ENCODE data around the gene RALY. TPM values are rescaled to one million over a fixed set of nuclear protein-coding genes. Genes with fewer than 3 reads are reported as not detected.

Gene RALY
- total RNA-seq, 2 experiments from 2014 or later: 136 to 163 TPM

GRCh38 chr20:34105978-34106675 is 112.4 kb downstream of the RALY start:
- POLR2A ChIA-PET: no interaction called here
- H3K4me1 ChIP-seq (ENCODE audit: insufficient read depth, low read length, poor library complexity, severe bottlenecking): peaks cover 42% of the 10 kb centered on the region
- no TSS peak for BruUV-seq (replicated peaks)
- no peak overlapping the region for H3K4me3 ChIP-seq (ENCODE audit: low read depth, low read length, poor library complexity, severe bottlenecking)
- intact Hi-C loops (cut with micrococcal nuclease; ENCODE audit: unreplicated experiment): no loop called here
- no peaks in the 10 kb centered on the region for H3K9me2 ChIP-seq (ENCODE audit: insufficient read depth, low read length)
- H4K20me1 ChIP-seq (ENCODE audit: insufficient read depth, low read length): peaks cover 51% of the 10 kb centered on the region
- H2AFZ ChIP-seq (ENCODE audit: low read length): no peak overlapping the region
- peaks cover 99% of the 10 kb centered on the region for H3K79me2 ChIP-seq (ENCODE audit: insufficient read depth, low read depth, low read length)
- no peaks in the 10 kb centered on the region for H3K9me3 ChIP-seq (ENCODE audit: low read length)
- CTCF ChIA-PET (ENCODE audit: unreplicated experiment): no interaction called here
- TF ChIP-seq EZH2phosphoT487 (IDR thresholded peaks at IDR 0.05; ENCODE audit: borderline replicate concordance, low read depth, low read length): no peak
- TF ChIP-seq, protein P1, sequence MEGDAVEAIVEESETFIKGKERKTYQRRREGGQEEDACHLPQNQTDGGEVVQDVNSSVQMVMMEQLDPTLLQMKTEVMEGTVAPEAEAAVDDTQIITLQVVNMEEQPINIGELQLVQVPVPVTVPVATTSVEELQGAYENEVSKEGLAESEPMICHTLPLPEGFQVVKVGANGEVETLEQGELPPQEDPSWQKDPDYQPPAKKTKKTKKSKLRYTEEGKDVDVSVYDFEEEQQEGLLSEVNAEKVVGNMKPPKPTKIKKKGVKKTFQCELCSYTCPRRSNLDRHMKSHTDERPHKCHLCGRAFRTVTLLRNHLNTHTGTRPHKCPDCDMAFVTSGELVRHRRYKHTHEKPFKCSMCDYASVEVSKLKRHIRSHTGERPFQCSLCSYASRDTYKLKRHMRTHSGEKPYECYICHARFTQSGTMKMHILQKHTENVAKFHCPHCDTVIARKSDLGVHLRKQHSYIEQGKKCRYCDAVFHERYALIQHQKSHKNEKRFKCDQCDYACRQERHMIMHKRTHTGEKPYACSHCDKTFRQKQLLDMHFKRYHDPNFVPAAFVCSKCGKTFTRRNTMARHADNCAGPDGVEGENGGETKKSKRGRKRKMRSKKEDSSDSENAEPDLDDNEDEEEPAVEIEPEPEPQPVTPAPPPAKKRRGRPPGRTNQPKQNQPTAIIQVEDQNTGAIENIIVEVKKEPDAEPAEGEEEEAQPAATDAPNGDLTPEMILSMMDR (conservative IDR thresholded peaks at IDR 0.05; ENCODE audit: low read length): no peak
- H3K36me3 ChIP-seq (ENCODE audit: insufficient read depth, low read length): peaks cover 100% of the 10 kb centered on the region
- no peak overlapping the region for H3K4me2 ChIP-seq (ENCODE audit: low read length)
- H3K27ac ChIP-seq (ENCODE audit: low read depth, low read length, poor library complexity, severe bottlenecking): no peak overlapping the region
- DNase-seq (ENCODE audit: low spot score): no peak

GRCh38 chr20:34108616-34109174 is 115.0 kb downstream of the RALY start:
- Histone ChIP-seq H2AFZ (ENCODE audit: low read length) (no peak overlapping the region), H3K9me2 (ENCODE audit: insufficient read depth, low read length) (no peaks in the 10 kb centered on the region), H3K4me3 (ENCODE audit: low read depth, low read length, poor library complexity, severe bottlenecking) (peak overlapping the region; percentile 30), H3K9me3 (ENCODE audit: low read length) (no peaks in the 10 kb centered on the region), H3K27ac (ENCODE audit: low read depth, low read length, poor library complexity, severe bottlenecking) (no peak overlapping the region), H3K79me2 (ENCODE audit: insufficient read depth, low read depth, low read length) (peaks cover 82% of the 10 kb centered on the region), H4K20me1 (ENCODE audit: insufficient read depth, low read length) (peaks cover 52% of the 10 kb centered on the region), H3K36me3 (ENCODE audit: insufficient read depth, low read length) (peaks cover 80% of the 10 kb centered on the region), H3K4me2 (ENCODE audit: low read length) (peak overlapping the region; percentile 94), H3K4me1 (ENCODE audit: insufficient read depth, low read length, poor library complexity, severe bottlenecking) (peaks cover 46% of the 10 kb centered on the region)
- intact Hi-C loops (cut with micrococcal nuclease; ENCODE audit: unreplicated experiment): no loop called here
- no TSS peak for BruUV-seq (replicated peaks)
- no peak for DNase-seq (ENCODE audit: low spot score)
- CTCF ChIA-PET (ENCODE audit: unreplicated experiment): interaction anchor here (1.0 kb wide), 1 partner anchor 17 kb away, joined by 3 read pairs; no protein-coding TSS in a partner anchor
- POLR2A ChIA-PET: interaction anchor here (0.5 to 1.3 kb wide), 7 partner anchors 8 to 1286 kb away, joined by 3 to 5 read pairs (median 4); no protein-coding TSS in a partner anchor
- TF ChIP-seq, protein P1 (conservative IDR thresholded peaks at IDR 0.05; ENCODE audit: low read length): no peak
- TF ChIP-seq EZH2phosphoT487 (IDR thresholded peaks at IDR 0.05; ENCODE audit: borderline replicate concordance, low read depth, low read length): no peak

- intact Hi-C loops (cut with micrococcal nuclease; ENCODE audit: unreplicated experiment): no loop called here
- CTCF ChIA-PET (ENCODE audit: unreplicated experiment): interaction anchor here (1.0 kb wide), 1 partner anchor 17 kb away, joined by 3 read pairs; no protein-coding TSS in a partner anchor
- no peak for DNase-seq (ENCODE audit: low spot score)
- Histone ChIP-seq H3K9me2 (ENCODE audit: insufficient read depth, low read length) (no peaks in the 10 kb centered on the region), H4K20me1 (ENCODE audit: insufficient read depth, low read length) (peaks cover 46% of the 10 kb centered on the region), H3K9me3 (ENCODE audit: low read length) (no peaks in the 10 kb centered on the region), H3K36me3 (ENCODE audit: insufficient read depth, low read length) (peaks cover 72% of the 10 kb centered on the region), H3K4me2 (ENCODE audit: low read length) (peak overlapping the region; percentile 94), H3K27ac (ENCODE audit: low read depth, low read length, poor library complexity, severe bottlenecking) (no peak overlapping the region), H3K79me2 (ENCODE audit: insufficient read depth, low read depth, low read length) (peaks cover 76% of the 10 kb centered on the region), H3K4me1 (ENCODE audit: insufficient read depth, low read length, poor library complexity, severe bottlenecking) (peaks cover 46% of the 10 kb centered on the region), H2AFZ (ENCODE audit: low read length) (no peak overlapping the region), H3K4me3 (ENCODE audit: low read depth, low read length, poor library complexity, severe bottlenecking) (peak overlapping the region; percentile 30)
- no TSS peak for BruUV-seq (replicated peaks)
- no peak for TF ChIP-seq EZH2phosphoT487 (IDR thresholded peaks at IDR 0.05; ENCODE audit: borderline replicate concordance, low read depth, low read length)
- TF ChIP-seq, protein P1 (conservative IDR thresholded peaks at IDR 0.05; ENCODE audit: low read length): no peak
- POLR2A ChIA-PET: interaction anchor here (0.5 to 0.6 kb wide), 3 partner anchors 9 to 246 kb away, joined by 3 to 4 read pairs (median 3); no protein-coding TSS in a partner anchor
Measured at GRCh38 chr20:34109442-34109841, 115.7 kb downstream of the RALY start.
